SK-N-SH treated with all-trans-retinoic acid at 6 μM for 48 hours (cell line): ENCODE results near the gene ATF1.

Experiments used
- ATAC-seq: fragments of 200-7000 bp; cut with Tn5 transposase; 3 replicates; pipeline ENCODE4 v1.9.1; 2020; ENCODE audit warnings: mild to moderate bottlenecking, moderate library complexity
- ARNTL ChIP-seq: fragments of 450-650 bp; formaldehyde crosslinking; IDR thresholded peaks from 2 replicates; pipeline ENCODE4 v1.5.0; 2020; ENCODE audit warnings: low read depth, mild to moderate bottlenecking, moderate library complexity, borderline replicate concordance
- BACH2 ChIP-seq: fragments of 250-450 bp; sonication (Bioruptor Pico); IDR thresholded peaks from 2 replicates; pipeline ENCODE4 v1.9.0; 2021; ENCODE audit warnings: mild to moderate bottlenecking, borderline replicate concordance
- CSDC2 ChIP-seq: fragments of 250-450 bp; sonication (Bioruptor Pico); IDR thresholded peaks from 2 replicates; pipeline ENCODE4 v1.5.0; 2020; ENCODE audit warnings: mild to moderate bottlenecking, moderate library complexity
- ESRRG ChIP-seq: fragments of 250-450 bp; sonication (Bioruptor Pico); IDR thresholded peaks from 2 replicates; pipeline ENCODE4 v1.6.1; 2021; ENCODE audit warnings: mild to moderate bottlenecking
- GLIS3 ChIP-seq: fragments of 250-450 bp; sonication (Bioruptor Pico); IDR thresholded peaks from 2 replicates; pipeline ENCODE4 v1.5.0; 2020; ENCODE audit warnings: mild to moderate bottlenecking, moderate library complexity
- ISL1 ChIP-seq: fragments of 250-450 bp; sonication (Bioruptor Pico); IDR thresholded peaks from 2 replicates; pipeline ENCODE4 v2.1.2; 2022; ENCODE audit warnings: mild to moderate bottlenecking, moderate library complexity
- OSR1 ChIP-seq: fragments of 250-450 bp; sonication (Bioruptor Pico); IDR thresholded peaks from 2 replicates; pipeline ENCODE4 v1.8.0; 2022; ENCODE audit warnings: moderate library complexity, mild to moderate bottlenecking, inconsistent platforms
- RARB ChIP-seq: fragments of 250-450 bp; sonication (Bioruptor Pico); IDR thresholded peaks from 2 replicates; pipeline ENCODE4 v1.8.0; 2021; ENCODE audit warnings: mild to moderate bottlenecking, moderate library complexity
- SNAI2 ChIP-seq: fragments of 250-450 bp; sonication (Bioruptor Pico); IDR thresholded peaks from 2 replicates; pipeline ENCODE4 v1.5.0; 2020; ENCODE audit warnings: mild to moderate bottlenecking, moderate library complexity
- TCF4 ChIP-seq: fragments of 250-450 bp; sonication (Bioruptor Pico); IDR thresholded peaks from 2 replicates; pipeline ENCODE4 v1.8.0; 2021; ENCODE audit warnings: mild to moderate bottlenecking, moderate library complexity, borderline replicate concordance
- TOX ChIP-seq: fragments of 250-450 bp; sonication (Bioruptor Pico); IDR thresholded peaks from 2 replicates; pipeline ENCODE4 v1.8.0; 2021; ENCODE audit warnings: mild to moderate bottlenecking, moderate library complexity, borderline replicate concordance
- ZC3H10 ChIP-seq: fragments of 250-450 bp; sonication (Bioruptor Pico); IDR thresholded peaks from 2 replicates; pipeline ENCODE4 v1.5.1; 2021; ENCODE audit warnings: mild to moderate bottlenecking, moderate library complexity
- ZFP30 ChIP-seq: fragments of 450-650 bp; formaldehyde crosslinking; IDR thresholded peaks from 2 replicates; pipeline ENCODE4 v1.5.0; 2022; ENCODE audit warnings: mild to moderate bottlenecking, moderate library complexity
- ZNF565 ChIP-seq: fragments of 450-650 bp; formaldehyde crosslinking; conservative IDR thresholded peaks from 2 replicates; pipeline ENCODE4 v1.5.0; 2020; ENCODE audit warnings: low read depth, mild to moderate bottlenecking, moderate library complexity
- ZNF70 ChIP-seq: fragments of 450-650 bp; formaldehyde crosslinking; IDR thresholded peaks from 2 replicates; pipeline ENCODE4 v1.5.0; 2020; ENCODE audit warnings: mild to moderate bottlenecking, moderate library complexity
- ZNF8 ChIP-seq: fragments of 450-650 bp; formaldehyde crosslinking; IDR thresholded peaks from 2 replicates; pipeline ENCODE4 v1.5.0; 2020; ENCODE audit warnings: mild to moderate bottlenecking, moderate library complexity
- TF ChIP-seq, protein P1 (sequence below): fragments of 250-450 bp; sonication (Bioruptor Pico); IDR thresholded peaks from 2 replicates; pipeline ENCODE4 v1.5.1; 2020; ENCODE audit warnings: low read depth, mild to moderate bottlenecking, moderate library complexity
- TF ChIP-seq, protein P2 (sequence below): fragments of 250-450 bp; sonication (Bioruptor Pico); IDR thresholded peaks from 2 replicates; pipeline ENCODE4 v1.8.0; 2020; ENCODE audit warnings: mild to moderate bottlenecking, moderate library complexity, borderline replicate concordance
- TF ChIP-seq, protein P3 (sequence below): fragments of 250-450 bp; sonication (Bioruptor Pico); IDR thresholded peaks from 2 replicates; pipeline ENCODE4 v1.8.0; 2021; ENCODE audit warnings: low read depth, mild to moderate bottlenecking, moderate library complexity, borderline replicate concordance
- TF ChIP-seq, protein P4 (sequence below): fragments of 250-450 bp; sonication (Bioruptor Pico); IDR thresholded peaks from 2 replicates; pipeline ENCODE4 v1.5.0; 2020; ENCODE audit warnings: mild to moderate bottlenecking, moderate library complexity

Gene ATF1

DNA sequence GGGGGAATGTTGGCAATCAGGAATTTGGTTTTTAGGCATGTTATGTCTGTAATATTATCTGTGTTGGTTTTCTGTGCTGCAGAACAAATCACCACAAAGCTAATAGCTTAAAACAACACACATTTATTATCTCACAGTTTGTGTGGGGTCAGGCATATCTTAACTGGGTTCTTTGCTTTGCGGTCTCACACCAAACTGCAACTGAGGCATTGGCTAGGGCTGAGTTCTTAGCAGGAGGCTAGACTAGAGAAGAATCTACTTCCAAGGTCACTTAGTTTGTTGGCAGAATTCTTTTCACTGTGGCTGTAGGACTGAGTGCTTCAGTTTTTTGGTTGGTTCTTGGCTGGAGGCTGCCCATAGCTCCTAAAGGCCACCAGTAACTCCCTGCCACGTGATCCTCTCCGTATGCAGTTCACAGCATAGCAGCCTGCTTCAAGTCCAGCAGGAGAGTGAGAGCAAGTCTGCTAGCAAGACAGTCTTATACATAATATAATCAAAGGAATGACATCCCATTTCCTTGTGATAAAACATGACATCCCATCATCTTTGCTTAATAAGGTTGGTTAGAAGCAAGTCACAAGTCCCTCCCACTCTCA is 21.6 kb downstream of the ATF1 start:
- TF ChIP-seq GLIS3 (CRISPR knock-in tag) (no peak), RARB (CRISPR knock-in tag) (no peak), ARNTL (CRISPR knock-in tag) (no peak), ISL1 (CRISPR knock-in tag) (no peak), TCF4 (CRISPR knock-in tag) (no peak), ESRRG (CRISPR knock-in tag) (no peak), ZC3H10 (CRISPR knock-in tag) (no peak), ZNF565 (no peak), SNAI2 (CRISPR knock-in tag) (no peak), ZFP30 (CRISPR knock-in tag) (no peak), OSR1 (CRISPR knock-in tag) (no peak), BACH2 (CRISPR knock-in tag) (no peak), TOX (no peak), CSDC2 (no peak), ZNF70 (CRISPR knock-in tag) (no peak)
- TF ChIP-seq, protein P1, sequence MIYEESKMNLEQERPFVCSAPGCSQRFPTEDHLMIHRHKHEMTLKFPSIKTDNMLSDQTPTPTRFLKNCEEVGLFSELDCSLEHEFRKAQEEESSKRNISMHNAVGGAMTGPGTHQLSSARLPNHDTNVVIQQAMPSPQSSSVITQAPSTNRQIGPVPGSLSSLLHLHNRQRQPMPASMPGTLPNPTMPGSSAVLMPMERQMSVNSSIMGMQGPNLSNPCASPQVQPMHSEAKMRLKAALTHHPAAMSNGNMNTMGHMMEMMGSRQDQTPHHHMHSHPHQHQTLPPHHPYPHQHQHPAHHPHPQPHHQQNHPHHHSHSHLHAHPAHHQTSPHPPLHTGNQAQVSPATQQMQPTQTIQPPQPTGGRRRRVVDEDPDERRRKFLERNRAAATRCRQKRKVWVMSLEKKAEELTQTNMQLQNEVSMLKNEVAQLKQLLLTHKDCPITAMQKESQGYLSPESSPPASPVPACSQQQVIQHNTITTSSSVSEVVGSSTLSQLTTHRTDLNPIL (CRISPR knock-in tag) = no peak
- TF ChIP-seq, protein P2, sequence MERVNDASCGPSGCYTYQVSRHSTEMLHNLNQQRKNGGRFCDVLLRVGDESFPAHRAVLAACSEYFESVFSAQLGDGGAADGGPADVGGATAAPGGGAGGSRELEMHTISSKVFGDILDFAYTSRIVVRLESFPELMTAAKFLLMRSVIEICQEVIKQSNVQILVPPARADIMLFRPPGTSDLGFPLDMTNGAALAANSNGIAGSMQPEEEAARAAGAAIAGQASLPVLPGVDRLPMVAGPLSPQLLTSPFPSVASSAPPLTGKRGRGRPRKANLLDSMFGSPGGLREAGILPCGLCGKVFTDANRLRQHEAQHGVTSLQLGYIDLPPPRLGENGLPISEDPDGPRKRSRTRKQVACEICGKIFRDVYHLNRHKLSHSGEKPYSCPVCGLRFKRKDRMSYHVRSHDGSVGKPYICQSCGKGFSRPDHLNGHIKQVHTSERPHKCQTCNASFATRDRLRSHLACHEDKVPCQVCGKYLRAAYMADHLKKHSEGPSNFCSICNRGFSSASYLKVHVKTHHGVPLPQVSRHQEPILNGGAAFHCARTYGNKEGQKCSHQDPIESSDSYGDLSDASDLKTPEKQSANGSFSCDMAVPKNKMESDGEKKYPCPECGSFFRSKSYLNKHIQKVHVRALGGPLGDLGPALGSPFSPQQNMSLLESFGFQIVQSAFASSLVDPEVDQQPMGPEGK (CRISPR knock-in tag) = no peak
- TF ChIP-seq, protein P3, sequence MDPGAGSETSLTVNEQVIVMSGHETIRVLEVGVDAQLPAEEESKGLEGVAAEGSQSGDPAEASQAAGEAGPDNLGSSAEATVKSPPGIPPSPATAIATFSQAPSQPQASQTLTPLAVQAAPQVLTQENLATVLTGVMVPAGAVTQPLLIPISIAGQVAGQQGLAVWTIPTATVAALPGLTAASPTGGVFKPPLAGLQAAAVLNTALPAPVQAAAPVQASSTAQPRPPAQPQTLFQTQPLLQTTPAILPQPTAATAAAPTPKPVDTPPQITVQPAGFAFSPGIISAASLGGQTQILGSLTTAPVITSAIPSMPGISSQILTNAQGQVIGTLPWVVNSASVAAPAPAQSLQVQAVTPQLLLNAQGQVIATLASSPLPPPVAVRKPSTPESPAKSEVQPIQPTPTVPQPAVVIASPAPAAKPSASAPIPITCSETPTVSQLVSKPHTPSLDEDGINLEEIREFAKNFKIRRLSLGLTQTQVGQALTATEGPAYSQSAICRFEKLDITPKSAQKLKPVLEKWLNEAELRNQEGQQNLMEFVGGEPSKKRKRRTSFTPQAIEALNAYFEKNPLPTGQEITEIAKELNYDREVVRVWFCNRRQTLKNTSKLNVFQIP (CRISPR knock-in tag) = no peak
- TF ChIP-seq, protein P4, sequence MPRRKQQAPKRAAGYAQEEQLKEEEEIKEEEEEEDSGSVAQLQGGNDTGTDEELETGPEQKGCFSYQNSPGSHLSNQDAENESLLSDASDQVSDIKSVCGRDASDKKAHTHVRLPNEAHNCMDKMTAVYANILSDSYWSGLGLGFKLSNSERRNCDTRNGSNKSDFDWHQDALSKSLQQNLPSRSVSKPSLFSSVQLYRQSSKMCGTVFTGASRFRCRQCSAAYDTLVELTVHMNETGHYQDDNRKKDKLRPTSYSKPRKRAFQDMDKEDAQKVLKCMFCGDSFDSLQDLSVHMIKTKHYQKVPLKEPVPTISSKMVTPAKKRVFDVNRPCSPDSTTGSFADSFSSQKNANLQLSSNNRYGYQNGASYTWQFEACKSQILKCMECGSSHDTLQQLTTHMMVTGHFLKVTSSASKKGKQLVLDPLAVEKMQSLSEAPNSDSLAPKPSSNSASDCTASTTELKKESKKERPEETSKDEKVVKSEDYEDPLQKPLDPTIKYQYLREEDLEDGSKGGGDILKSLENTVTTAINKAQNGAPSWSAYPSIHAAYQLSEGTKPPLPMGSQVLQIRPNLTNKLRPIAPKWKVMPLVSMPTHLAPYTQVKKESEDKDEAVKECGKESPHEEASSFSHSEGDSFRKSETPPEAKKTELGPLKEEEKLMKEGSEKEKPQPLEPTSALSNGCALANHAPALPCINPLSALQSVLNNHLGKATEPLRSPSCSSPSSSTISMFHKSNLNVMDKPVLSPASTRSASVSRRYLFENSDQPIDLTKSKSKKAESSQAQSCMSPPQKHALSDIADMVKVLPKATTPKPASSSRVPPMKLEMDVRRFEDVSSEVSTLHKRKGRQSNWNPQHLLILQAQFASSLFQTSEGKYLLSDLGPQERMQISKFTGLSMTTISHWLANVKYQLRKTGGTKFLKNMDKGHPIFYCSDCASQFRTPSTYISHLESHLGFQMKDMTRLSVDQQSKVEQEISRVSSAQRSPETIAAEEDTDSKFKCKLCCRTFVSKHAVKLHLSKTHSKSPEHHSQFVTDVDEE (CRISPR knock-in tag) = no peak
- TF ChIP-seq, all 23 proteins: peak for 0
- ATAC-seq = no peak

DNA sequence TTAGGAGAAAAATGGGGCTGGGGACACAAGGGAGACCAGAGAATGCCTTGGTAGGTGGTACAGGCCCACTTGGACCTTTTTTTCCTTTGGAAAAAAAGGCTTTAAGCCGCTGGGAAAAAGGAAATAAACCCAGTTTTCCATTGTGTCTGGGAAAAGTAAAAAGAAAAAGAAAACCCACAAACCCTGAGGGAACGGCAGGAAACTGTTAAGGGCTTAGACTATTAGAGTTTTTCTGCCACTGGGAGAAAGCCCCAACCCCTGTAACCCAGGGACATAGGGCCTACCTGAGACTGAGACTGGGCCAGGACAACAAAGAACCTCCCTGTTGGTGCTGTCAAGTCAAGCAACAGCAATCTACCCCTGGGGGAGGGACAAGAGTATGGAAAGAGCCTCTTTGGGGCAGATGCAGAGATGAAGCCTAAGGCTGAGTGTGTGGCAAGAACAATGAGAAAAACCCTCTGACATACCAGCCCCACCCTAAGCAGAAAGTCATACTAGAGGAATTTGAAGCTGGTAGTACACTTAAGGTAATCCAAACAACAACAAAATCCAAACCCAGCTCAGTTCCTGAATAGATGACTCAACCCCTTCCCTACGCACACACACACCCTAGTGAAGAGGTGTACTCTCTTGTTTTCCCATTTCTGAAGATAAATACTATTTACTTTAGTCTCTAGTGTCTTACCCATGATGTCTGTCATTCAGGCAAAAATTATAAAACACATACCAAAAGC is 22.8 kb downstream of the ATF1 start:
- TF ChIP-seq ZFP30 (CRISPR knock-in tag) = no peak
- TF ChIP-seq SNAI2 (CRISPR knock-in tag) = no peak
- TF ChIP-seq, protein P4 (CRISPR knock-in tag) = no peak
- no peak for TF ChIP-seq ZC3H10 (CRISPR knock-in tag)
- TF ChIP-seq ESRRG (CRISPR knock-in tag) = no peak
- TF ChIP-seq ZNF8 (CRISPR knock-in tag) = no peak
- TF ChIP-seq, protein P1 (CRISPR knock-in tag) = no peak
- ATAC-seq = peak; percentile 89
